Adrenal gland (tissue), 12 donors: ENCODE measurements around the gene C19orf25. TPM values are rescaled to one million over a fixed set of nuclear protein-coding genes. Genes with fewer than 3 reads are reported as not detected.
A peak's percentile ranks its signal among the peaks of the same experiment; 100 is the strongest.

Experiments used
- DNase-seq, 7 donors: peaks; one replicate each; pipeline ENCODE4 v3.0.0-alpha.2; 2019 to 2020
- H3K27ac ChIP-seq, 5 donors: fragments of 200-600 bp; sonication (generic) in 4 of 5; 1 replicate in 3 of 5; 2 replicates in 2 of 5; pipeline versions ENCODE4 v1.5.1 to v1.8.0; 2016 to 2020; ENCODE audit warnings: mild to moderate bottlenecking in 1 of 5
- H3K27me3 ChIP-seq: fragments of 200-600 bp; 2 replicates; pipeline ENCODE4 v1.8.0; 2021
- H3K36me3 ChIP-seq, 2 donors: fragments of 200-600 bp; replicated peaks in 1 of 2; 1 replicate in 1 of 2; 2 replicates in 1 of 2; pipeline versions ENCODE4 v1.5.1 to v1.8.0; 2018 to 2022
- H3K4me1 ChIP-seq, 2 donors: fragments of 200-600 bp; replicated peaks in 1 of 2; 1 replicate in 1 of 2; 2 replicates in 1 of 2; pipeline versions ENCODE4 v1.5.1 to v1.8.0; 2018 to 2021
- H3K4me3 ChIP-seq, 4 donors: fragments of 200-600 bp; sonication (generic) in 3 of 4; one replicate each; pipeline ENCODE4 v1.5.1; 2016 to 2018
- H3K9me3 ChIP-seq, 3 donors: fragments of 200-600 bp; sonication (generic) in 1 of 3; replicated peaks in 1 of 3; 1 replicate in 2 of 3; 2 replicates in 1 of 3; pipeline versions ENCODE4 v1.5.1 to v1.8.0; 2016 to 2021
- CTCF ChIP-seq, 6 experiments: fragments of 450-650 bp in 4 of 6; fragments of 200-600 bp in 2 of 6; sonication (generic) in 1 of 6; IDR thresholded peaks; 1 replicate in 5 of 6; 2 replicates in 1 of 6; pipeline versions ENCODE4 v1.5.1 to v1.8.0; 2016 to 2021; ENCODE audit warnings: antibody characterized with exemption in 6 of 6, mild to moderate bottlenecking in 2 of 6, moderate library complexity in 1 of 6
- POLR2A ChIP-seq, 2 donors: fragments of 450-650 bp; IDR thresholded peaks; one replicate each; pipeline ENCODE4 v1.6.1; 2017; ENCODE audit warnings: antibody characterized with exemption in 2 of 2, mild to moderate bottlenecking in 2 of 2, moderate library complexity in 1 of 2
- WGBS, 4 donors: extraction: QIAGEN DNeasy Blood & Tissue Kit in 2 of 4; methylation state at CpG; one replicate each; pipeline versions ENCODE4 v1.1.5 to v1.1.7; 2013 to 2017; 5-methylcytosine and 5-hydroxymethylcytosine counted together
- intact Hi-C, 2 donors: fragments of 100-400 bp; cut with DNase I; formaldehyde crosslinking; loops; one replicate each; pipeline versions ENCODE4 v1.14.1 to v1.15.0; 2022 to 2023
- polyA plus RNA-seq, 3 donors: library from polyadenylated mRNA; stranded (reverse); fragments of 200-250 nt in 2 of 3; fragments of 350-450 nt in 1 of 3; fragmentation: Illumina TruSeq in 1 of 3; extraction: RNeasy Lipid Tissue Mini Kit (QIAGEN cat#74804) in 1 of 3; gene quantifications; one replicate each; pipeline ENCODE4 v1.2.3, GENCODE V29; 2013 to 2014
- total RNA-seq, 9 donors: library from RNA; depleted of rRNA in 4 of 9; stranded (reverse); fragments of >200 nt in 4 of 9; fragments of 120-200 nt in 1 of 9; fragmentation: NEBNext Ultra II Directional in 1 of 9; extraction: Animal tissue kit (Norgen Biotek cat#: 25700) in 1 of 9; gene quantifications; one replicate each; pipeline versions ENCODE4 v1.1.0 to v1.2.4, GENCODE V29; 2013 to 2023
- donor health status: healthy with polysubstance abuse.
- donor health status: Bipolar disorder and iron deficiency.
- donor health status: DM: yes; HTN: yes; CAD: no.
- donor health status: DM: no; HTN: no; CAD: no.
- donor health status: DM: no; HTN: no; CAD: no.
- donor health status: DM: yes; HTN: yes; CAD: no.

Gene C19orf25
- total and polyA plus RNA-seq, 12 donors = 6.0 to 60.4 (median 34.7) TPM

DNA sequence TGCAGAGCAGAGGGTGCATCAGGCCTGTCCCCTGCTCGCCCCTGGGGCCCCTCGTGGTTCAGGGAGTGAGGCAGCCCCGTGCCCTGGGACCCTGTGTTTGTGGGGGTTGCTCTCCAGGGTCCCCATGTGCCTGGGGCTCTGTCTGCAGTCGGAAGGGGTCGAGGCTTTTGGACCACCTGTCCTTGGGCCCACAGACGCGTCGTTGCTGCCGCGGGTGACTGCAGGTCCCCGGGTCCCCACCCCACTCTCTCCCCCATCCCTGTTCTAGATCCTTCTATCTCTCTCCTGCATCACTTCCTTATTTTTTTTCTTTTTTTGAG is 9.2 kb upstream of the C19orf25 start:
- TF ChIP-seq CTCF (IDR thresholded peaks at IDR 0.05) (no peak), POLR2A (IDR thresholded peaks at IDR 0.05) (no peak)
- Histone ChIP-seq H3K4me1 (peaks cover 19 to 28% of the 10 kb centered on the region in 2 donors), H3K4me3 (no peak overlapping the region), H3K9me3 (no peaks in the 10 kb centered on the region), H3K27me3 (no peaks in the 10 kb centered on the region), H3K27ac (no peak overlapping the region), H3K36me3 (no peaks in the 10 kb centered on the region)
- no peak for DNase-seq
- intact Hi-C loops = no loop called here
- WGBS, 4 donors = 85 to 93% (median 90%) methylated on average over 9 to 11 of the region's 11 CpGs

DNA sequence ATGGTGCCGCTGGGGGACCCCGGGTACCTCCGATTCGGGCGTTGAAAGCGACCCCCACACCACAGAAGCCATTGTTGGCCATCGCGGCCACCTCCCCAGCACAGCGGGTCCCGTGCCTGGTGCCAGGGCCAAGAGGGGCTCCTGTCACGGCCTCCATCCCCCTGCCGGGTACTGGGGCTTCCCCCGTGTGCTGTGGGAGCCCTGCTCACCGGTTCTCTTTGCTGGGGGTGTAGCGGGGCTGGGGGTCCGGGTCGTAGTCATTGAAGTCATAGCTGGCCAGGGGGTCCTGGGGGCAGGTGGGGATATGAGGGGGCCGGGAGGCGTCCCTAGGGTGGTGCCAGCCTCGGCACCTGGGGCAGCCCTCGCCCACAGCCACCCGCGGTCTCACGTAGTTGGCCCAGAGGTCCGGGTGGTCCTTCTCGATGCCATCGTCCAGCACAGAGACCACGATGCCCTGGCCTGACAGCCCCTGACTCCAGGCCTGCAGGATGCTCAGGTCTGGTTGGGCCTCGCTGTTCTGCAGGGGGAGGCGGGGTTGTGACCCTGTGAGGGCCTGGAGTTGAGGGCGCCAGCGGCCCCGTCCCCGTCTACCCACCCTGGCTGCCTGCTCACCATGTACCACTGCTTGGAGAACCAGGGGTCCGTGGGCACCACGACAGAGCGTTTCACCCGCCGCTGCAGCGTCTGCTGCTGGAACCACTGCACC is 8.7 kb upstream of the C19orf25 start:
- Histone ChIP-seq H3K36me3 (no peaks in the 10 kb centered on the region), H3K27ac (no peak overlapping the region), H3K4me3 (no peak overlapping the region), H3K27me3 (no peaks in the 10 kb centered on the region), H3K4me1 (peaks cover 14 to 23% of the 10 kb centered on the region in 2 donors), H3K9me3 (no peaks in the 10 kb centered on the region)
- TF ChIP-seq POLR2A (IDR thresholded peaks at IDR 0.05) (no peak), CTCF (IDR thresholded peaks at IDR 0.05) (no peak)
- intact Hi-C loops = no loop called here
- DNase-seq = peak in 1 of 7 donors; percentile 16
- WGBS, 4 donors = 90 to 98% (median 93%) methylated on average over 21 to 40 of the region's 40 CpGs

GRCh38 chr19:1486720-1487575 is 7.9 kb upstream of the C19orf25 start:
- Histone ChIP-seq H3K27me3 (no peaks in the 10 kb centered on the region), H3K9me3 (no peaks in the 10 kb centered on the region), H3K4me1 (peaks cover 6 to 15% of the 10 kb centered on the region in 2 donors), H3K4me3 (no peak overlapping the region), H3K27ac (no peak overlapping the region), H3K36me3 (no peaks in the 10 kb centered on the region)
- intact Hi-C loops = no loop called here
- peak in 1 of 7 donors; percentile 23 for DNase-seq
- 92 to 96% (median 95%) methylated on average over 30 to 56 of the region's 56 CpGs for WGBS, 4 donors
- TF ChIP-seq CTCF (IDR thresholded peaks at IDR 0.05) (no peak), POLR2A (IDR thresholded peaks at IDR 0.05) (no peak)

- peaks cover 0 to 5% of the 10 kb centered on the region in 2 donors for H3K4me1 ChIP-seq
- no peaks in the 10 kb centered on the region for H3K9me3 ChIP-seq
- H3K36me3 ChIP-seq = no peaks in the 10 kb centered on the region
- intact Hi-C loops = no loop called here
- TF ChIP-seq POLR2A (IDR thresholded peaks at IDR 0.05) (no peak), CTCF (IDR thresholded peaks at IDR 0.05) (no peak)
- H3K4me3 ChIP-seq = no peak overlapping the region
- peak in 1 of 7 donors; percentile 12 for DNase-seq
- H3K27me3 ChIP-seq = no peaks in the 10 kb centered on the region
- WGBS, 4 donors = 87 to 100% (median 90%) methylated on average over 1 to 23 of the region's 23 CpGs
- H3K27ac ChIP-seq = no peak overlapping the region
Observed at GRCh38 chr19:1483979-1484428, 5.0 kb upstream of the C19orf25 start.
